ENCODE data around the gene PARD3.

DNA sequence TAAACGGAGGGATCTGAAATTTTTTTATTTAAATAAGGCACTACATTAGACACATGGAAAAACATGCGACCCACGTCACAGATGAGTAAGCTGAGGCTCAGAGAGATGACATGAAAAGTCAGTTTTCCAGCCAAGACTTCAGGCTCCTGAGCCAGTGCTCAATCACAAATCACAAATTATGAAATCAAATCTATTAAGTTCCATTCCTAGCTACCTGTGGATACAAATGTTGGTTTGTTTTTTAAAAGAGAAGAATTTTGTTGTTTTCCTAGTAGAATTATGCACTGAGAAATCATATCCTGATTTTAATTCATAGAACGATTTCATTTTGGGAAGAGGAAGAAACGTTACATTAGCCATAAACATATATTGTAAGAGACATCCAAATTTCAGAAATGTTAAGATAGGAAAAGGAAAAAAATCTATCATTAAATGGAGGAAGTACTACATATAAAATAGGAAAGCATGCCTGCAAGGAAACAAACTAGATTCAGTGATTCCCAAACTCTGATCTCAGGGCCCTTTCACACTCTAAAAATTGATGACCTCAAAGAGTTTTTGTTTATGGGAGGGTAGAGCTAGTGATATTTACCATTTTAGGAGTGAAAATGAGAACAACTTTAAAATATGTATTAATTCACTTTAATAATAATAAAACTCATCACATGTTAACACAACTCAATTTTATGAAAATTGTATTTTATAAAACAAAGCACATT lies 340.4 kb downstream of the PARD3 start:
- no peak for TF ChIP-seq EZH2 (IDR thresholded peaks at IDR 0.05; ENCODE audit: insufficient read depth, low read length)
- TF ChIP-seq, protein P1, sequence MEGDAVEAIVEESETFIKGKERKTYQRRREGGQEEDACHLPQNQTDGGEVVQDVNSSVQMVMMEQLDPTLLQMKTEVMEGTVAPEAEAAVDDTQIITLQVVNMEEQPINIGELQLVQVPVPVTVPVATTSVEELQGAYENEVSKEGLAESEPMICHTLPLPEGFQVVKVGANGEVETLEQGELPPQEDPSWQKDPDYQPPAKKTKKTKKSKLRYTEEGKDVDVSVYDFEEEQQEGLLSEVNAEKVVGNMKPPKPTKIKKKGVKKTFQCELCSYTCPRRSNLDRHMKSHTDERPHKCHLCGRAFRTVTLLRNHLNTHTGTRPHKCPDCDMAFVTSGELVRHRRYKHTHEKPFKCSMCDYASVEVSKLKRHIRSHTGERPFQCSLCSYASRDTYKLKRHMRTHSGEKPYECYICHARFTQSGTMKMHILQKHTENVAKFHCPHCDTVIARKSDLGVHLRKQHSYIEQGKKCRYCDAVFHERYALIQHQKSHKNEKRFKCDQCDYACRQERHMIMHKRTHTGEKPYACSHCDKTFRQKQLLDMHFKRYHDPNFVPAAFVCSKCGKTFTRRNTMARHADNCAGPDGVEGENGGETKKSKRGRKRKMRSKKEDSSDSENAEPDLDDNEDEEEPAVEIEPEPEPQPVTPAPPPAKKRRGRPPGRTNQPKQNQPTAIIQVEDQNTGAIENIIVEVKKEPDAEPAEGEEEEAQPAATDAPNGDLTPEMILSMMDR (IDR thresholded peaks at IDR 0.05; ENCODE audit: insufficient read depth, low read depth, low read length): no peak

Measured in astrocyte (in vitro differentiated cells and primary cell).